Stimulated activated naive CD8-positive, alpha-beta T cell treated with anti-CD3 and anti-CD28 coated beads, Interleukin-15, Interleukin-2, amounts not matched to agents 100 ng/mL and 50 ng/mL, for 24 hours (primary cell): Measurements from ENCODE around the gene DDAH2.

Experiments
- H3K27ac Mint-ChIP-seq: one replicate; pipeline ENCODE4 v1.8.0; 2021; ENCODE audit warnings: mild to moderate bottlenecking, mixed read lengths
- H3K27me3 Mint-ChIP-seq: one replicate; pipeline ENCODE4 v1.8.0; 2021; ENCODE audit warnings: mixed read lengths
- H3K36me3 Mint-ChIP-seq: one replicate; pipeline ENCODE4 v1.8.0; 2021; ENCODE audit warnings: low read depth, mixed read lengths
- H3K4me1 Mint-ChIP-seq: one replicate; pipeline ENCODE4 v1.8.0; 2021; ENCODE audit warnings: low read depth, mixed read lengths
- H3K4me3 Mint-ChIP-seq: one replicate; pipeline ENCODE4 v1.8.0; 2021; ENCODE audit warnings: mild to moderate bottlenecking, mixed read lengths
- H3K9me3 Mint-ChIP-seq: one replicate; pipeline ENCODE4 v1.8.0; 2021; ENCODE audit warnings: mixed read lengths

Gene DDAH2

GRCh38 chr6:31702405-31702818 lies 26.7 kb downstream of the DDAH2 start:
- Mint-ChIP-seq H3K4me3 (peak overlapping the region; percentile 100), H3K36me3 (peaks cover 17% of the 10 kb centered on the region), H3K4me1 (peaks cover 29% of the 10 kb centered on the region), H3K9me3 (no peaks in the 10 kb centered on the region), H3K27ac (peak overlapping the region; percentile 98), H3K27me3 (no peaks in the 10 kb centered on the region)

GRCh38 chr6:31701666-31702404 lies 27.3 kb downstream of the DDAH2 start:
- Mint-ChIP-seq H3K4me3 (peak overlapping the region; percentile 100), H3K9me3 (no peaks in the 10 kb centered on the region), H3K27me3 (no peaks in the 10 kb centered on the region), H3K4me1 (peaks cover 31% of the 10 kb centered on the region), H3K27ac (peak overlapping the region; percentile 98), H3K36me3 (peaks cover 21% of the 10 kb centered on the region)

GRCh38 chr6:31700740-31701401 lies 28.2 kb downstream of the DDAH2 start:
- H3K4me1 Mint-ChIP-seq: peaks cover 31% of the 10 kb centered on the region
- H3K9me3 Mint-ChIP-seq: no peaks in the 10 kb centered on the region
- peaks cover 26% of the 10 kb centered on the region for H3K36me3 Mint-ChIP-seq
- no peaks in the 10 kb centered on the region for H3K27me3 Mint-ChIP-seq
- peak overlapping the region; percentile 100 for H3K4me3 Mint-ChIP-seq
- H3K27ac Mint-ChIP-seq: peak overlapping the region; percentile 32

- Mint-ChIP-seq H3K4me1 (peaks cover 27% of the 10 kb centered on the region), H3K9me3 (no peaks in the 10 kb centered on the region), H3K27me3 (no peaks in the 10 kb centered on the region), H3K27ac (peak overlapping the region; percentile 26), H3K4me3 (no peak overlapping the region), H3K36me3 (peaks cover 42% of the 10 kb centered on the region)
Measured at GRCh38 chr6:31697555-31697954, 31.5 kb downstream of the DDAH2 start.

GRCh38 chr6:31693535-31693934 lies 35.6 kb downstream of the DDAH2 start:
- Mint-ChIP-seq H3K9me3 (no peaks in the 10 kb centered on the region), H3K27me3 (no peaks in the 10 kb centered on the region), H3K27ac (no peak overlapping the region), H3K4me1 (peaks cover 25% of the 10 kb centered on the region), H3K36me3 (peaks cover 48% of the 10 kb centered on the region), H3K4me3 (no peak overlapping the region)

- Mint-ChIP-seq H3K27me3 (no peaks in the 10 kb centered on the region), H3K27ac (no peak overlapping the region), H3K4me3 (no peak overlapping the region), H3K36me3 (peaks cover 47% of the 10 kb centered on the region), H3K9me3 (no peaks in the 10 kb centered on the region), H3K4me1 (peaks cover 23% of the 10 kb centered on the region)
Measured at GRCh38 chr6:31692886-31693285, 36.2 kb downstream of the DDAH2 start.

- H3K36me3 Mint-ChIP-seq: peaks cover 45% of the 10 kb centered on the region
- no peaks in the 10 kb centered on the region for H3K9me3 Mint-ChIP-seq
- H3K4me1 Mint-ChIP-seq: peaks cover 17% of the 10 kb centered on the region
- H3K27me3 Mint-ChIP-seq: no peaks in the 10 kb centered on the region
- no peak overlapping the region for H3K27ac Mint-ChIP-seq
- no peak overlapping the region for H3K4me3 Mint-ChIP-seq
Measured at GRCh38 chr6:31692353-31692752, 36.7 kb downstream of the DDAH2 start.

GRCh38 chr6:31691564-31692108 lies 37.5 kb downstream of the DDAH2 start:
- Mint-ChIP-seq H3K4me3 (no peak overlapping the region), H3K9me3 (no peaks in the 10 kb centered on the region), H3K36me3 (peaks cover 45% of the 10 kb centered on the region), H3K4me1 (peaks cover 16% of the 10 kb centered on the region), H3K27ac (no peak overlapping the region), H3K27me3 (no peaks in the 10 kb centered on the region)

- Mint-ChIP-seq H3K4me3 (no peak overlapping the region), H3K9me3 (no peaks in the 10 kb centered on the region), H3K27ac (peak overlapping the region; percentile 60), H3K27me3 (no peaks in the 10 kb centered on the region), H3K36me3 (peaks cover 41% of the 10 kb centered on the region), H3K4me1 (peaks cover 16% of the 10 kb centered on the region)
Measured at GRCh38 chr6:31691078-31691463, 38.0 kb downstream of the DDAH2 start.

- peaks cover 16% of the 10 kb centered on the region for H3K4me1 Mint-ChIP-seq
Measured at GRCh38 chr6:31690231-31691077, 38.6 kb downstream of the DDAH2 start.

GRCh38 chr6:31689249-31690110 lies 39.6 kb downstream of the DDAH2 start:
- H3K27ac Mint-ChIP-seq: peak overlapping the region; percentile 49
- H3K4me1 Mint-ChIP-seq: peaks cover 16% of the 10 kb centered on the region
- H3K4me3 Mint-ChIP-seq: no peak overlapping the region
- H3K9me3 Mint-ChIP-seq: no peaks in the 10 kb centered on the region
- peaks cover 33% of the 10 kb centered on the region for H3K36me3 Mint-ChIP-seq
- no peaks in the 10 kb centered on the region for H3K27me3 Mint-ChIP-seq

More at GRCh38 chr6:31690231-31691077, 38.6 kb downstream of the DDAH2 start:
- H3K36me3 Mint-ChIP-seq: peaks cover 41% of the 10 kb centered on the region
- H3K27ac Mint-ChIP-seq: peak overlapping the region; percentile 60
- no peaks in the 10 kb centered on the region for H3K27me3 Mint-ChIP-seq
- no peak overlapping the region for H3K4me3 Mint-ChIP-seq
- H3K9me3 Mint-ChIP-seq: no peaks in the 10 kb centered on the region

GRCh38 chr6:31687860-31688693 lies 41.0 kb downstream of the DDAH2 start:
- peaks cover 30% of the 10 kb centered on the region for H3K36me3 Mint-ChIP-seq
- H3K27me3 Mint-ChIP-seq: no peaks in the 10 kb centered on the region
- peaks cover 16% of the 10 kb centered on the region for H3K4me1 Mint-ChIP-seq
- no peaks in the 10 kb centered on the region for H3K9me3 Mint-ChIP-seq
- H3K4me3 Mint-ChIP-seq: no peak overlapping the region
- H3K27ac Mint-ChIP-seq: no peak overlapping the region

- Mint-ChIP-seq H3K36me3 (peaks cover 25% of the 10 kb centered on the region), H3K27ac (no peak overlapping the region), H3K4me3 (no peak overlapping the region), H3K27me3 (no peaks in the 10 kb centered on the region), H3K4me1 (peaks cover 16% of the 10 kb centered on the region), H3K9me3 (no peaks in the 10 kb centered on the region)
Measured at GRCh38 chr6:31687321-31687720, 41.8 kb downstream of the DDAH2 start.
